Rectal smooth muscle tissue (tissue), 1 donor: ENCODE results near the gene FOCAD.

Experiments
- H3K27ac ChIP-seq: one replicate; pipeline ENCODE4 v1.7.0; 2013; ENCODE audit warnings: low read depth, low read length, inconsistent platforms
- H3K27me3 ChIP-seq: one replicate; pipeline ENCODE4 v1.7.0; 2013; ENCODE audit warnings: low read length; ENCODE audit not compliant: control insufficient read depth, insufficient read depth
- H3K36me3 ChIP-seq: one replicate; pipeline ENCODE4 v1.7.0; 2013; ENCODE audit warnings: low read length; ENCODE audit not compliant: control insufficient read depth, insufficient read depth
- H3K4me1 ChIP-seq: one replicate; pipeline ENCODE4 v1.7.0; 2013; ENCODE audit warnings: low read length; ENCODE audit not compliant: control insufficient read depth, insufficient read depth
- H3K4me3 ChIP-seq: one replicate; pipeline ENCODE4 v1.7.0; 2013; ENCODE audit warnings: low read length
- H3K9ac ChIP-seq: one replicate; pipeline ENCODE4 v1.7.0; 2013; ENCODE audit warnings: low read length

Gene FOCAD

GRCh38 chr9:21030389-21031035 is 346.5 kb downstream of the FOCAD start:
- Histone ChIP-seq H3K36me3 (no peaks in the 10 kb centered on the region), H3K9ac (no peak overlapping the region), H3K27me3 (no peaks in the 10 kb centered on the region), H3K4me3 (peak overlapping the region; percentile 82), H3K27ac (peak overlapping the region; percentile 86), H3K4me1 (no peaks in the 10 kb centered on the region)

- no peaks in the 10 kb centered on the region for H3K27me3 ChIP-seq
Measured at GRCh38 chr9:21031091-21031807, 347.2 kb downstream of the FOCAD start, which contains the start of gene HACD4. TSS of gene HACD4 (minus strand) at chr9:21031640. CDS start at chr9:21031590, 50 bp downstream.

GRCh38 chr9:21031808-21032183 is 347.7 kb downstream of the FOCAD start:
- Histone ChIP-seq H3K4me3 (peak overlapping the region; percentile 82), H3K27ac (peak overlapping the region; percentile 86), H3K36me3 (no peaks in the 10 kb centered on the region), H3K4me1 (no peaks in the 10 kb centered on the region), H3K9ac (no peak overlapping the region), H3K27me3 (no peaks in the 10 kb centered on the region)

More at GRCh38 chr9:21031091-21031807, 347.2 kb downstream of the FOCAD start, which contains the start of gene HACD4:
- peak within 1 kb of the TSS; percentile 86 for H3K27ac ChIP-seq
- H3K4me3 ChIP-seq: peak within 1 kb of the TSS; percentile 82
- no peaks in the 10 kb centered on the region for H3K4me1 ChIP-seq
- H3K36me3 ChIP-seq: no peaks in the 10 kb centered on the region
- H3K9ac ChIP-seq: peak within 1 kb of the TSS; percentile 33

GRCh38 chr9:21037278-21037677 is 353.2 kb downstream of the FOCAD start:
- no peak overlapping the region for H3K9ac ChIP-seq
- H3K36me3 ChIP-seq: no peaks in the 10 kb centered on the region
- H3K4me1 ChIP-seq: no peaks in the 10 kb centered on the region
- H3K4me3 ChIP-seq: no peak overlapping the region
- H3K27me3 ChIP-seq: no peaks in the 10 kb centered on the region
- no peak overlapping the region for H3K27ac ChIP-seq

- H3K4me3 ChIP-seq: no peak overlapping the region
- no peaks in the 10 kb centered on the region for H3K27me3 ChIP-seq
- H3K4me1 ChIP-seq: no peaks in the 10 kb centered on the region
- no peaks in the 10 kb centered on the region for H3K36me3 ChIP-seq
- H3K9ac ChIP-seq: no peak overlapping the region
- no peak overlapping the region for H3K27ac ChIP-seq
Measured at GRCh38 chr9:21039302-21039701, 355.2 kb downstream of the FOCAD start.

GRCh38 chr9:21042466-21042865 is 358.4 kb downstream of the FOCAD start:
- Histone ChIP-seq H3K27me3 (no peaks in the 10 kb centered on the region), H3K36me3 (no peaks in the 10 kb centered on the region), H3K4me3 (no peak overlapping the region), H3K27ac (no peak overlapping the region), H3K4me1 (no peaks in the 10 kb centered on the region), H3K9ac (no peak overlapping the region)

- Histone ChIP-seq H3K36me3 (no peaks in the 10 kb centered on the region), H3K27me3 (no peaks in the 10 kb centered on the region), H3K9ac (no peak overlapping the region), H3K4me3 (no peak overlapping the region), H3K4me1 (no peaks in the 10 kb centered on the region), H3K27ac (no peak overlapping the region)
Measured at GRCh38 chr9:21043841-21044240, 359.8 kb downstream of the FOCAD start.
